Mucosa of stomach (tissue), 1 donor: ENCODE data around the gene ACSL1.
"Not testable (repeated sequence)": the region's sequence is repeated elsewhere in the genome, so short reads cannot be mapped to it uniquely, and the experiment has no call there.

Experiments
- H3K27me3 ChIP-seq: one replicate; pipeline ENCODE4 v1.7.0; 2013; ENCODE audit warnings: mild to moderate bottlenecking, low read length; ENCODE audit not compliant: control insufficient read depth, insufficient read depth
- H3K36me3 ChIP-seq: one replicate; pipeline ENCODE4 v1.7.0; 2013; ENCODE audit warnings: low read length; ENCODE audit not compliant: control insufficient read depth, insufficient read depth
- H3K4me1 ChIP-seq: one replicate; pipeline ENCODE4 v1.7.0; 2013; ENCODE audit warnings: mild to moderate bottlenecking, low read length; ENCODE audit not compliant: control insufficient read depth, insufficient read depth
- H3K4me3 ChIP-seq: one replicate; pipeline ENCODE4 v1.7.0; 2013; ENCODE audit warnings: low read length
- H3K9ac ChIP-seq: one replicate; pipeline ENCODE4 v1.7.0; 2013; ENCODE audit warnings: mild to moderate bottlenecking, low read length, moderate library complexity
- H3K9me3 ChIP-seq: one replicate; pipeline ENCODE4 v1.7.0; 2013; ENCODE audit warnings: mild to moderate bottlenecking, low read length, moderate library complexity; ENCODE audit not compliant: control insufficient read depth
- donor health status: Pancreatic carcinoma.

Gene ACSL1

GRCh38 chr4:184740980-184741391, 84.8 kb downstream of the ACSL1 start:
- no peaks in the 10 kb centered on the region for H3K27me3 ChIP-seq
- no peak overlapping the region for H3K9ac ChIP-seq
- H3K9me3 ChIP-seq: no peaks in the 10 kb centered on the region
- H3K36me3 ChIP-seq: no peaks in the 10 kb centered on the region
- peaks cover 7% of the 10 kb centered on the region for H3K4me1 ChIP-seq
- H3K4me3 ChIP-seq: no peak overlapping the region

GRCh38 chr4:184739575-184739974, 86.2 kb downstream of the ACSL1 start:
- not testable (repeated sequence) for H3K9me3 ChIP-seq, H3K27me3 ChIP-seq, H3K4me3 ChIP-seq, H3K9ac ChIP-seq, H3K36me3 ChIP-seq, H3K4me1 ChIP-seq

DNA sequence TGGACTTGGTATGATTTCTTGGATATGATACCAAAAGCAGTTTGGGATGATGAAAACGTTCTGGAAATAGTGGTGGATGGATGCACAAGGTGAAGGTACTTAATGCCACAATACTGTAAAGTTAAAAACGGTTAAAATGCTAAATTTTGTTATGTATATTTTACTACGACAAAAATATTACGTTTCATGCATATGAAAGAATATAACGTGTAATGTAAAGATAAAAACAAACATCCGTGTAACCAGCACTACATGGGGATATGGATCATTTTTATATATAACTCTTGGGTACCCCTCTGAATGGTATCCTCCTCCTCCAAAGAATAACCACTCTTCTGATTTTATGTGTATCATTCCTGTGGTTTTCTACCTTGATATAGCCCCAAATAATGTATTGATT, 91.0 kb downstream of the ACSL1 start:
- Histone ChIP-seq H3K4me3 (peak overlapping the region; percentile 80), H3K4me1 (peaks cover 9% of the 10 kb centered on the region), H3K9me3 (no peaks in the 10 kb centered on the region), H3K9ac (peak overlapping the region; percentile 62), H3K27me3 (no peaks in the 10 kb centered on the region), H3K36me3 (no peaks in the 10 kb centered on the region)

- Histone ChIP-seq H3K9me3 (no peaks in the 10 kb centered on the region), H3K4me3 (peak within 1 kb of the TSS; percentile 80), H3K9ac (peak within 1 kb of the TSS; percentile 74), H3K4me1 (peaks cover 10% of the 10 kb centered on the region), H3K27me3 (no peaks in the 10 kb centered on the region), H3K36me3 (no peaks in the 10 kb centered on the region)
Observed at GRCh38 chr4:184733654-184734524, 91.9 kb downstream of the ACSL1 start, which contains the start of gene CENPU. CENPU (minus strand) TSS chr4:184734096; CDS start chr4:184734062, 34 bp downstream.

GRCh38 chr4:184732126-184732525, 93.6 kb downstream of the ACSL1 start:
- Histone ChIP-seq H3K36me3 (no peaks in the 10 kb centered on the region), H3K4me3 (no peak overlapping the region), H3K9ac (no peak overlapping the region), H3K4me1 (peaks cover 11% of the 10 kb centered on the region), H3K27me3 (no peaks in the 10 kb centered on the region), H3K9me3 (no peaks in the 10 kb centered on the region)

DNA sequence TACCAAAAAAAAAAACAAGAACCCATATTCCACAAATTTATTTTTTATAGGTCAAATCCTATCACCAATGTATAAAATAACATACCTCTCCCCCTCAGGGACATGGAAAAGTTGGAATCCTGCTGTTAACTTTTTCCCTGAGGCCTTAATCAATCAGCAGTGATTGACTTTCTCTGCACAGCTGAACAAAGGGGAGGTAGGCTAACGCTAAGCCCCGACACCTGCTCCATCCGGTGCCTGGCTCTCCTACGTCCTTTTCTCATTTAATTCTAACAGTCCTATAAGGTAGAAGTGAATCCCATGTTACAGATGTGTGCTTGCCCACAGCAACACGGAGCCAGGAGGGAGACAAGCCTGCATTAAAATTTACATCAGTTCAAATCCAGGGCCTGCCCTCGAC, 94.7 kb downstream of the ACSL1 start:
- H3K9me3 ChIP-seq: no peaks in the 10 kb centered on the region
- peaks cover 11% of the 10 kb centered on the region for H3K4me1 ChIP-seq
- H3K36me3 ChIP-seq: no peaks in the 10 kb centered on the region
- no peak overlapping the region for H3K4me3 ChIP-seq
- H3K9ac ChIP-seq: no peak overlapping the region
- H3K27me3 ChIP-seq: no peaks in the 10 kb centered on the region

DNA sequence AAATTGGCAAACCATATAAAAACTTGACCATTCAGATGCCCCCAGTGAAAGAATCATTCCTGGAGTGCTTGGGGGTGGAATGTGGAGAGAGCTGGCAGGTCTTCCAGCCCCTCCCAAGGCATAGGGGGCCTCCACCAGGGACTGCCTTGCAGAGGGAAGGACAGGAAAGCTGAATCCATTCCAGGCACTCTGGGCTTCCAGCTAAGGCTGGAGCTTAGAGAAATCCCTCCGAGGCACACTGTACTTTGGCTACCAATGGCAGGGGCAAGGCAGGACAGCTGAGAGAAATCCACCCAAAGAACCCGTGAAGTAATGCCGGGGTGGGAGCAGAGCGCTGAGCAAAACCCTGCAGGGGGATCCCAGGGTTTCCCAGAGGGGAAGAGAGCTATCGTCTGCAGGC, 95.8 kb downstream of the ACSL1 start:
- Histone ChIP-seq H3K9ac (no peak overlapping the region), H3K36me3 (no peaks in the 10 kb centered on the region), H3K4me1 (peaks cover 11% of the 10 kb centered on the region)

GRCh38 chr4:184728858-184729257, 96.9 kb downstream of the ACSL1 start:
- H3K4me1 ChIP-seq: peaks cover 11% of the 10 kb centered on the region
- H3K36me3 ChIP-seq: no peaks in the 10 kb centered on the region
- H3K27me3 ChIP-seq: no peaks in the 10 kb centered on the region
- no peaks in the 10 kb centered on the region for H3K9me3 ChIP-seq
- H3K4me3 ChIP-seq: no peak overlapping the region
- H3K9ac ChIP-seq: no peak overlapping the region

More for the DNA sequence above, 95.8 kb downstream of the ACSL1 start:
- Histone ChIP-seq H3K4me3 (no peak overlapping the region), H3K27me3 (no peaks in the 10 kb centered on the region), H3K9me3 (no peaks in the 10 kb centered on the region)

DNA sequence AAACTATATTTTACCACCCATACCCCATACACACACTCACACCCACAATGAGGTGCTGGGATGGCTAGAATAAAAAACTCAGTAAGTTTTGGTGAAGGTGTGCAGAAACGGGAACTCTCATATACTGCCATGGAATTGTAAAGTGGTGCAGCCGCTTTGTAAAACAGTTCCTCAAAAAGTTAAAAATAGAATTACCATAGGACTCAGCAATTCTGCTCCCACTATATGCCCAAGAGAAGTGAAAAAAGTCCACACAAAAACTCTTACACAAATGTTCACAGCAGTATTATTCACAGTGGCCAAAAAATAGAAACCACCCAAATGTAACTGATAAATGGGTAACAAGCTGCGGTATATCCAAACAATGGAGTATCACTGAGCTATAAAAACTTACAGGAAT, 98.3 kb downstream of the ACSL1 start:
- Histone ChIP-seq H3K27me3 (no peaks in the 10 kb centered on the region), H3K9me3 (no peaks in the 10 kb centered on the region), H3K4me3 (no peak overlapping the region), H3K9ac (no peak overlapping the region), H3K4me1 (peaks cover 11% of the 10 kb centered on the region), H3K36me3 (no peaks in the 10 kb centered on the region)

- Histone ChIP-seq H3K9me3 (no peaks in the 10 kb centered on the region), H3K4me3 (no peak overlapping the region), H3K27me3 (no peaks in the 10 kb centered on the region), H3K9ac (no peak overlapping the region), H3K4me1 (no peaks in the 10 kb centered on the region), H3K36me3 (no peaks in the 10 kb centered on the region)
Observed at GRCh38 chr4:184722798-184723197, 103.0 kb downstream of the ACSL1 start.

- Histone ChIP-seq H3K4me1 (no peaks in the 10 kb centered on the region), H3K9ac (no peak overlapping the region), H3K27me3 (no peaks in the 10 kb centered on the region), H3K4me3 (no peak overlapping the region), H3K36me3 (no peaks in the 10 kb centered on the region), H3K9me3 (no peaks in the 10 kb centered on the region)
Observed at GRCh38 chr4:184721254-184721653, 104.5 kb downstream of the ACSL1 start.

DNA sequence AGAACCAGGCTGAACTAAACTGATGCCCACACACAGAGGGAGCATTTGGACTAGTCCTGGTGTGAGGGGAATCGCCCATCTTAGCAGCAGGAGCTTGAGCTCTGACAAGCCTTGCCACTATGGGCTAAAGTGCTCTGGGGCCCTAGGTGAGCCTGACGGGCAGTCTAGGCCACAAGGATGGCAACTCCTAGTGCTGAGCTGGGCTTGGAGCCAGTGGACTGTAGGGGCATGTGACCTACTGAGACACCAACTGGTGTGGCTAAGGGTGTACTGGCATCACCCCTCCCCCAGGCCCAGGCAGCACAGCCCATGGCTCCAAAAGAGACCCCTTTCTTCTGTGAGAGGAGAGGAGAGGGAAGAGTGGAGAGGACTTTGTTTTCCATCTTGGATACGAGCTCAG, 106.4 kb downstream of the ACSL1 start:
- Histone ChIP-seq H3K9ac (no peak overlapping the region), H3K4me3 (no peak overlapping the region), H3K36me3 (no peaks in the 10 kb centered on the region), H3K9me3 (no peaks in the 10 kb centered on the region), H3K4me1 (no peaks in the 10 kb centered on the region), H3K27me3 (no peaks in the 10 kb centered on the region)
